SK-N-SH (cell line): Measurements from ENCODE around the gene CCNL2. TPM values are rescaled to one million over a fixed set of nuclear protein-coding genes. Genes with fewer than 3 reads are reported as not detected.

Experiments used
- CTCF ChIA-PET: fragments of 300-600, 350-600 bp; formaldehyde crosslinking; extraction: SDS; loops from one replicate; lab custom pipeline; 2021; lab: Yijun Ruan, JAX
- POLR2A ChIA-PET: fragments of 350-600 bp; sonication (Branson Sonifier 250); formaldehyde crosslinking; extraction: SDS; loops from one replicate; lab custom pipeline; 2020; ENCODE audit warnings: antibody characterized with exemption, inconsistent platforms; lab: Yijun Ruan, JAX
- DNase-seq: peaks from one replicate; pipeline ENCODE4 v3.0.0; 2012
- H2AFZ ChIP-seq: fragments of 200-600 bp; sonication (generic); 2 replicates; pipeline ENCODE4 v1.8.1; 2016; ENCODE audit warnings: antibody characterized with exemption, mild to moderate bottlenecking, low read depth
- H3F3A ChIP-seq: fragments of 200-600 bp; sonication (generic); replicated peaks from 2 replicates; pipeline ENCODE3; 2016; ENCODE audit warnings: antibody characterized with exemption, mild to moderate bottlenecking; ENCODE audit not compliant: insufficient read depth
- H3K27ac ChIP-seq, 2 experiments: fragments of 200-500 bp in 1 of 2; fragments of 200-600 bp in 1 of 2; sonication (Bioruptor generic) in 1 of 2; sonication (generic), shearing (Covaris generic) in 1 of 2; 2 replicates each; pipeline versions ENCODE4 v1.5.1 to v1.6.1; 2014 to 2016; ENCODE audit warnings: low read depth in 2 of 2, inconsistent platforms in 1 of 2, low read length in 1 of 2, mild to moderate bottlenecking in 1 of 2, mixed read lengths in 1 of 2
- H3K27me3 ChIP-seq: fragments of 200-600 bp; sonication (generic), shearing (Covaris generic); 2 replicates; pipeline ENCODE4 v1.6.1; 2016; ENCODE audit warnings: mixed run types; ENCODE audit not compliant: insufficient read depth
- H3K36me3 ChIP-seq, 2 experiments: fragments of 200-500 bp in 1 of 2; fragments of 200-600 bp in 1 of 2; sonication (Bioruptor generic) in 1 of 2; sonication (generic) in 1 of 2; replicated peaks in 1 of 2; 2 replicates each; pipeline versions ENCODE3 to v1.5.1; 2014 to 2016; ENCODE audit warnings: low read length in 1 of 2, mild to moderate bottlenecking in 1 of 2; ENCODE audit not compliant: insufficient read depth in 2 of 2, control insufficient read depth in 1 of 2
- H3K4me1 ChIP-seq, 2 experiments: fragments of 200-500 bp in 1 of 2; fragments of 200-600 bp in 1 of 2; sonication (Bioruptor generic) in 1 of 2; sonication (generic), shearing (Covaris generic) in 1 of 2; 2 replicates each; pipeline versions ENCODE4 v1.5.1 to v1.6.1; 2014 to 2016; ENCODE audit warnings: low read depth in 1 of 2, low read length in 1 of 2, mixed run types in 1 of 2; ENCODE audit not compliant: insufficient read depth in 2 of 2, control insufficient read depth in 1 of 2
- H3K4me2 ChIP-seq: fragments of 200-600 bp; sonication (generic), shearing (Covaris generic); 2 replicates; pipeline ENCODE4 v1.6.1; 2017; ENCODE audit warnings: mixed run types
- H3K4me3 ChIP-seq, 2 experiments: fragments of 200-500 bp in 1 of 2; fragments of 200-600 bp in 1 of 2; sonication (Bioruptor generic) in 1 of 2; sonication (generic), shearing (Covaris generic) in 1 of 2; 2 replicates each; pipeline versions ENCODE4 v1.5.1 to v1.8.1; 2014 to 2016; ENCODE audit warnings: low read depth in 2 of 2, inconsistent platforms in 1 of 2, low read length in 1 of 2, mild to moderate bottlenecking in 1 of 2, mixed read lengths in 1 of 2, moderate library complexity in 1 of 2
- H3K79me2 ChIP-seq: fragments of 200-600 bp; sonication (generic); 2 replicates; pipeline ENCODE4 v1.8.1; 2017; ENCODE audit warnings: mild to moderate bottlenecking; ENCODE audit not compliant: insufficient read depth
- H3K9ac ChIP-seq: fragments of 200-600 bp; sonication (generic); 2 replicates; pipeline ENCODE4 v1.6.1; 2017; ENCODE audit warnings: mixed run types
- H3K9me2 ChIP-seq: fragments of 200-600 bp; sonication (generic); 2 replicates; pipeline ENCODE4 v1.6.1; 2017; ENCODE audit warnings: mixed run types
- H3K9me3 ChIP-seq: fragments of 200-600 bp; sonication (generic); 2 replicates; pipeline ENCODE4 v1.6.1; 2017; ENCODE audit warnings: mixed run types, mild to moderate bottlenecking, moderate library complexity
- H4K20me1 ChIP-seq: fragments of 200-600 bp; sonication (generic); 2 replicates; pipeline ENCODE4 v1.6.1; 2017; ENCODE audit warnings: mild to moderate bottlenecking, mixed run types; ENCODE audit not compliant: insufficient read depth
- CHD2 ChIP-seq: fragments of 150-350 bp; IDR thresholded peaks from 2 replicates; pipeline ENCODE4 v1.6.1; 2018; ENCODE audit warnings: low read length; ENCODE audit not compliant: partially characterized antibody
- CTCF ChIP-seq: fragments of 200-600 bp; sonication (generic); IDR thresholded peaks from 2 replicates; pipeline ENCODE4 v1.6.1; 2017; ENCODE audit warnings: antibody characterized with exemption, mild to moderate bottlenecking, moderate library complexity
- ELF1 ChIP-seq: IDR thresholded peaks from 2 replicates; pipeline ENCODE4 v1.4.0; 2012
- EP300 ChIP-seq, 2 experiments: IDR thresholded peaks; 2 replicates each; pipeline versions ENCODE4 v1.4.0 to v1.6.1; 2012; ENCODE audit warnings: borderline replicate concordance in 1 of 2, low read depth in 1 of 2, low read length in 1 of 2
- FOSL2 ChIP-seq: IDR thresholded peaks from 2 replicates; pipeline ENCODE4 v1.4.0; 2012; ENCODE audit warnings: low read depth, mild to moderate bottlenecking, moderate library complexity, borderline replicate concordance
- GABPA ChIP-seq: IDR thresholded peaks from 2 replicates; pipeline ENCODE4 v1.4.0; 2012; ENCODE audit warnings: low read depth, mild to moderate bottlenecking
- IRF3 ChIP-seq: fragments of 150-350 bp; IDR thresholded peaks from 2 replicates; pipeline ENCODE4 v1.6.1; 2016; ENCODE audit warnings: mild to moderate bottlenecking, low read depth, low read length
- JUND ChIP-seq: IDR thresholded peaks from 2 replicates; pipeline ENCODE4 v1.4.0; 2012
- MEF2A ChIP-seq: IDR thresholded peaks from 2 replicates; pipeline ENCODE4 v1.4.0; 2012; ENCODE audit warnings: low read depth, borderline replicate concordance
- NFIC ChIP-seq: IDR thresholded peaks from 2 replicates; pipeline ENCODE4 v1.4.0; 2012; ENCODE audit warnings: borderline replicate concordance
- SIN3A ChIP-seq: IDR thresholded peaks from 2 replicates; pipeline ENCODE4 v1.6.1; 2012; ENCODE audit warnings: low read depth, mild to moderate bottlenecking, low read length, moderate library complexity, borderline replicate concordance
- TEAD4 ChIP-seq: IDR thresholded peaks from 2 replicates; pipeline ENCODE4 v1.4.0; 2012; ENCODE audit warnings: mild to moderate bottlenecking, borderline replicate concordance; ENCODE audit not compliant: insufficient read depth
- YY1 ChIP-seq: IDR thresholded peaks from 2 replicates; pipeline ENCODE4 v1.4.0; 2012; ENCODE audit warnings: low read depth, mild to moderate bottlenecking
- ZBTB33 ChIP-seq: IDR thresholded peaks from 2 replicates; pipeline ENCODE4 v1.4.0; 2012; ENCODE audit warnings: low read depth, borderline replicate concordance
- WGBS: methylation state at CpG from one replicate; pipeline ENCODE4 v1.1.6; 2017; ENCODE audit warnings: low lambda C conversion rate; 5-methylcytosine and 5-hydroxymethylcytosine counted together
- polyA plus RNA-seq, 3 experiments: library from polyadenylated mRNA; depleted of rRNA; stranded (reverse); fragments of >200 nt; gene quantifications; 2 replicates each; pipeline ENCODE4 v1.2.3, GENCODE V29; 2012
- TF ChIP-seq, protein P1 (sequence below): IDR thresholded peaks from 2 replicates; pipeline ENCODE4; 2012
- TF ChIP-seq, protein P2 (sequence below): IDR thresholded peaks from 2 replicates; pipeline ENCODE4 v1.6.1; 2012; ENCODE audit warnings: mild to moderate bottlenecking, low read depth, low read length, moderate library complexity
- TF ChIP-seq, protein P3 (sequence below): IDR thresholded peaks from 2 replicates; pipeline ENCODE4 v1.4.0; 2012; ENCODE audit warnings: low read depth

The CCNL2 gene
- polyA plus RNA-seq, 1 of the 3 experiments (the other 2 are of a cell fraction), result 362 TPM

DNA sequence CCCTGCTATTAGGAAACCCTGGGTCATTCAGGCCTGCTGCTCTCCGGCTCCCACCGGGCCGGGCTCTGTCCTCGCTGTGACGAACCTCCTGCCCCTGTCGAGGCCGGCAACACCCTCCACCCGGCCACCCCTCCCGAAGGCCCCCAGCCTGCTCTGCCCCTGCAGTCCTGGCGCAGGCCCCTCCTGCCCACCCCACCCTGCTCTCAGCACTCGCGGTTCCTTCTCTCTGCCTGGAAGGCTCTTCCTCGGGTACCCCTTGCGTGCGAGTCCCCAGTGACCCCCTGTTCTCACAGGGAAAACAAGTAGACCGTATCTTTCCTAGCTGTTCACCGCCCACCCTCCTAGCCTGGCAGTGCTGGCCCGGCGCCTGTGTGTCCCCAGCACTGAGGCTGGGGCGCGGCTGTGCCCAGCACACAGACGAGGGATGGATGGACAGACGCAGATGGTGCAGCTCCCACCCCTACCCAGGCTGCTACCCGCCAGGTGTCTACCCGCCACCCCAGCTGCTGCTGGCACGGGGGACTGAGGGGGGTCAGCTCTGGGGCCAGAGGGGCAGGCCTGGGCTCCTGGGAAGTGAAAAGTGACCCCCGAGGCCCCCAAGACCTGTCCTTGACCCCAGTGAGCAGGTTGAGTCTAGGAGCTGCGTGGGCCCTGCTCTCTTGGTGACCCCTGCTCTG lies 33.3 kb upstream of the CCNL2 start:
- peak; percentile 43 for DNase-seq
- H3K9me2 ChIP-seq, result no peaks in the 10 kb centered on the region
- H3K4me1 ChIP-seq, result peaks cover 0 to 28% of the 10 kb centered on the region in 2 experiments; a peak in 1 of 4 replicates
- POLR2A ChIA-PET, result interaction anchor here (1.1 kb wide), 1 partner anchor 25 kb away, joined by 3 read pairs; no protein-coding TSS in a partner anchor
- WGBS, result 86% methylated on average over 15 of the region's 28 CpGs
- H3K79me2 ChIP-seq, result no peaks in the 10 kb centered on the region
- no peaks in the 10 kb centered on the region for H3K36me3 ChIP-seq
- H3K4me3 ChIP-seq, result no peak overlapping the region
- no peaks in the 10 kb centered on the region for H4K20me1 ChIP-seq
- TF ChIP-seq CTCF, result no peak
- TF ChIP-seq YY1, result no peak
- TF ChIP-seq JUND, result no peak
- no peak for TF ChIP-seq FOSL2
- TF ChIP-seq GABPA, result no peak
- TF ChIP-seq EP300 (IDR thresholded peaks at IDR 0.05; ENCODE audit: borderline replicate concordance in 1 of 2, low read depth in 1 of 2, low read length in 1 of 2), result no peak
- TF ChIP-seq, protein P1, sequence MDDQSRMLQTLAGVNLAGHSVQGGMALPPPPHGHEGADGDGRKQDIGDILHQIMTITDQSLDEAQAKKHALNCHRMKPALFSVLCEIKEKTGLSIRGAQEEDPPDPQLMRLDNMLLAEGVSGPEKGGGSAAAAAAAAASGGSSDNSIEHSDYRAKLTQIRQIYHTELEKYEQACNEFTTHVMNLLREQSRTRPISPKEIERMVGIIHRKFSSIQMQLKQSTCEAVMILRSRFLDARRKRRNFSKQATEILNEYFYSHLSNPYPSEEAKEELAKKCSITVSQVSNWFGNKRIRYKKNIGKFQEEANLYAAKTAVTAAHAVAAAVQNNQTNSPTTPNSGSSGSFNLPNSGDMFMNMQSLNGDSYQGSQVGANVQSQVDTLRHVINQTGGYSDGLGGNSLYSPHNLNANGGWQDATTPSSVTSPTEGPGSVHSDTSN, result no peak
- no peak for TF ChIP-seq IRF3
- no peak for TF ChIP-seq SIN3A
- no peak for TF ChIP-seq TEAD4
- TF ChIP-seq, protein P2, sequence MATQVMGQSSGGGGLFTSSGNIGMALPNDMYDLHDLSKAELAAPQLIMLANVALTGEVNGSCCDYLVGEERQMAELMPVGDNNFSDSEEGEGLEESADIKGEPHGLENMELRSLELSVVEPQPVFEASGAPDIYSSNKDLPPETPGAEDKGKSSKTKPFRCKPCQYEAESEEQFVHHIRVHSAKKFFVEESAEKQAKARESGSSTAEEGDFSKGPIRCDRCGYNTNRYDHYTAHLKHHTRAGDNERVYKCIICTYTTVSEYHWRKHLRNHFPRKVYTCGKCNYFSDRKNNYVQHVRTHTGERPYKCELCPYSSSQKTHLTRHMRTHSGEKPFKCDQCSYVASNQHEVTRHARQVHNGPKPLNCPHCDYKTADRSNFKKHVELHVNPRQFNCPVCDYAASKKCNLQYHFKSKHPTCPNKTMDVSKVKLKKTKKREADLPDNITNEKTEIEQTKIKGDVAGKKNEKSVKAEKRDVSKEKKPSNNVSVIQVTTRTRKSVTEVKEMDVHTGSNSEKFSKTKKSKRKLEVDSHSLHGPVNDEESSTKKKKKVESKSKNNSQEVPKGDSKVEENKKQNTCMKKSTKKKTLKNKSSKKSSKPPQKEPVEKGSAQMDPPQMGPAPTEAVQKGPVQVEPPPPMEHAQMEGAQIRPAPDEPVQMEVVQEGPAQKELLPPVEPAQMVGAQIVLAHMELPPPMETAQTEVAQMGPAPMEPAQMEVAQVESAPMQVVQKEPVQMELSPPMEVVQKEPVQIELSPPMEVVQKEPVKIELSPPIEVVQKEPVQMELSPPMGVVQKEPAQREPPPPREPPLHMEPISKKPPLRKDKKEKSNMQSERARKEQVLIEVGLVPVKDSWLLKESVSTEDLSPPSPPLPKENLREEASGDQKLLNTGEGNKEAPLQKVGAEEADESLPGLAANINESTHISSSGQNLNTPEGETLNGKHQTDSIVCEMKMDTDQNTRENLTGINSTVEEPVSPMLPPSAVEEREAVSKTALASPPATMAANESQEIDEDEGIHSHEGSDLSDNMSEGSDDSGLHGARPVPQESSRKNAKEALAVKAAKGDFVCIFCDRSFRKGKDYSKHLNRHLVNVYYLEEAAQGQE, result no peak
- TF ChIP-seq NFIC, result no peak
- TF ChIP-seq MEF2A, result no peak
- TF ChIP-seq CHD2, result no peak
- TF ChIP-seq, protein P3, sequence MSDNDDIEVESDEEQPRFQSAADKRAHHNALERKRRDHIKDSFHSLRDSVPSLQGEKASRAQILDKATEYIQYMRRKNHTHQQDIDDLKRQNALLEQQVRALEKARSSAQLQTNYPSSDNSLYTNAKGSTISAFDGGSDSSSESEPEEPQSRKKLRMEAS, result no peak
- no peak for TF ChIP-seq ELF1
- no peak for TF ChIP-seq ZBTB33
- no peak overlapping the region; a peak in 1 of 4 replicates for H3K27ac ChIP-seq
- no peak overlapping the region for H2AFZ ChIP-seq
- no peaks in the 10 kb centered on the region for H3K27me3 ChIP-seq
- H3F3A ChIP-seq, result peaks cover 3% of the 10 kb centered on the region
- H3K9ac ChIP-seq, result no peak overlapping the region
- CTCF ChIA-PET, result interaction anchor here (2.1 kb wide), 1 partner anchor 8 kb away, joined by 6 read pairs; no protein-coding TSS in a partner anchor
- no peak overlapping the region for H3K4me2 ChIP-seq
- no peaks in the 10 kb centered on the region for H3K9me3 ChIP-seq
